GM19372 (cell line): ENCODE results near the gene MMP24.

ENCODE experiments used
- ATAC-seq: cut with Tn5 transposase; IDR thresholded peaks from one replicate; pipeline ENCODE4 v1.9.1; 2021; ENCODE audit warnings: mild to moderate bottlenecking, low read depth, moderate library complexity; ENCODE audit not compliant: unreplicated experiment

Gene MMP24

DNA sequence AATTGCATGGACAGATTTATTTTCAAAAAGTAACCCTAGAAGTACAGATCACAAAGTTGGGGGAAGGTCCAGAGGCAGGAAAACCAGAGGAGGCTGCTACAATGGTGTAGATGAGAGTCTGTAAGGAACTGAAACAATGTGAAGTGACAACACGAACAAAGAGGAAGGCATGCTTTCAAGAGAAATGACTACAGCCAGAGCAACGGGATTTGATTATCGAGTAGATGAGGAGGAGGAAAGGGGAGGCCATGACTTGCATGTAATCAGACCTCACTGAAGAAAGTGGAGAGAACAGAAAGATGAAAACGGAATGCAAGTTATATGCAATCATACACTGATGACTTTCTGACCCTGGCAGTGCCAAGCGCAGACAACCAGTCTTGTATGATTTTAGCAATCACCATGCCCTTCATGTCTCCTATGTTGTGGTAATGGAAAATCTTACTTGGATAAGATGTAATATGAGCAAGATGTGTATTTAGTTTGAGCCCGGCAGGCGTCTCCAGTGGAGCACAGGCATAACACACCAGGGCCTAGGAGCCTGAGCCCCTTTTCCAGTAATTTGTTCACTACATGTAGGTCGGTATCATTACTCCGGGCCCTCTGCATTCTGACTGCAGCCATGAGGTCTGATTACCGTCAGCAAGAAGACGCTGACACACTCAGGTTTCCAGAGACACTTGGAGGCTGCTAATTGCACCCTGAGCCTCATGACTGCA, 99.7 kb downstream of the MMP24 start:
- no peak for ATAC-seq
